ENCODE measurements around the gene ADGRB3.
"Not testable (repeated sequence)": the region's sequence is repeated elsewhere in the genome, so short reads cannot be mapped to it uniquely, and the experiment has no call there.

The ADGRB3 gene

GRCh38 chr6:68790128-68790527, 155.0 kb downstream of the ADGRB3 start:
- DNase-seq (ENCODE audit: low read depth) = not testable (repeated sequence)

- DNase-seq (ENCODE audit: low read depth) = not testable (repeated sequence)
Observed at GRCh38 chr6:68814976-68815375, 179.9 kb downstream of the ADGRB3 start.

DNA sequence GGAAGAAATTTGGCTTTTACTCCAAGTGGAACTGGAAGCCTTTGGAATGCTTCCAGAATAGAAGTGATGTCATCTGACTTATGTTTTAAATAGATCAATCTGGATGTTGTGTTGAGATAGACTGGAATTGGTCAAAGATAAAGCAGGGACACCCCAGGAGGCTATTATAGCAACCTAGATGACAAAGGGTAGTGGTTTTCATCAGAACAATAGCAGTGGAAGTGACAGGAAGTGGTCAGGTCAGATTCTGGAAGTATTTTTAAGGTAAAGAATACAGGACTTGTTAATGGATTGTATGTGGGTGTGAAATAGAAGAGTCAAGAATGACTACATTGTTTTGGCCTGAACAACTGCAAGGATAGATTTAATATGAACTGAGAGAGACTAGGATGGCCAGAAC, 191.4 kb downstream of the ADGRB3 start:
- DNase-seq (ENCODE audit: low read depth) = no peak

DNA sequence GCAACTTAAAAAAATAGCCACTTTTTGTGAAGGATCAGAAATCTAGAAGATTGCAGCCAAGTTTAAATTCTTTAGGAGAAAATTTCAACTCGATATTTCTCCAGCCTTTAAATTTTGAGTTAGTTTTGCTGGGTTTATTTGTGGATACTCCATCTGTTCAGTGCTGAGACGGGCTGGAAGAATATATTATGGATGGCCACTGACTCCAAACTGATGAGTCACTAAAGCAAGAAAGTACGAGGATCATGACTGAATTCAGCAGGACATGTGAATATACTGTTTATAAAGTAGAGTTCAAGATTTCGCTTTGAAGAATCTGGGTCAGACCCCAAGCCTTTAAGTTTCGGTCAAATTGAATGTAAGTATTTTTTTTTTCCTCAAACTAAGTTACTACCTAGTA, 199.5 kb downstream of the ADGRB3 start:
- no peak for DNase-seq (ENCODE audit: low read depth)

DNA sequence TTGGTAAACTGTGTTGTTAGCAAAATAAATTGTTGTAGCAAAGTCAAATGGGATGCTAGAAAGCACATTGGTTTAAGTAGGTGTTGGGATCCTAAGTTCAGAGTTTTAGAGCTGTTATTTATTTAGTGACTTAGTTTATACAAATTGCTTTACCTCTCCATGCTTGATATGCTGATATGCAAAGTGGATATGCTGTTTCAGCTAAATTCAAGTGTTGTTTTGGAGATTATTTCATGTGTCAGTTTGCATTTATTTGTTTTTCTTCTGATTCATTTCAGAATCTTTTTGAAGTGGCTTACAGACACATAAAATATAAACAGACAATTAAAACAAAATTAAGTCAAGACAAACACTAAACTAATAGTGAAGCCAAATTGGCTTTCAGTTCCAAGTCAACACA, 203.5 kb downstream of the ADGRB3 start:
- DNase-seq (ENCODE audit: low read depth) = no peak

DNA sequence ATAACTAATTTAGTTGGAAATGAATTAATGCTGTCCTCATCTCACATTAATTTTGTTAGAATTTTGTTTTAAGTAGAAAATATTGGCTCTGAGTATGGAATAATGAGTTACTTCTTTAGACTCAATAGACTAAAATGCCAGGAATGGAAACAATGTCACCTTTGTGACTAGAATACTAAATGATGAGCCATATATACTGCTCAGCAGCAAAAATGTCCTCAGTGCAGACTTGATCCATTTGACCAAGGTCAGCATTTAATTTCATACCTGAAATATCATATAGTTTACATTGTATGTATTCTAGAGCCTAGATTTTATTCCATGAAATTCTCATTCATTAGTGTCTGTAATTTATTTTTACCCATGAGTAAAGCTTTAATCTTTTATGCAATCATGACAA, 217.7 kb downstream of the ADGRB3 start:
- no peak for DNase-seq (ENCODE audit: low read depth)

GRCh38 chr6:68859233-68859632, 224.2 kb downstream of the ADGRB3 start:
- no peak for DNase-seq (ENCODE audit: low read depth)

- DNase-seq (ENCODE audit: low read depth) = no peak
Observed at GRCh38 chr6:68868646-68869045, 233.6 kb downstream of the ADGRB3 start.

- no peak for DNase-seq (ENCODE audit: low read depth)
Observed at GRCh38 chr6:68873236-68873635, 238.2 kb downstream of the ADGRB3 start.

GRCh38 chr6:68874747-68875146, 239.7 kb downstream of the ADGRB3 start:
- DNase-seq (ENCODE audit: low read depth) = no peak

DNA sequence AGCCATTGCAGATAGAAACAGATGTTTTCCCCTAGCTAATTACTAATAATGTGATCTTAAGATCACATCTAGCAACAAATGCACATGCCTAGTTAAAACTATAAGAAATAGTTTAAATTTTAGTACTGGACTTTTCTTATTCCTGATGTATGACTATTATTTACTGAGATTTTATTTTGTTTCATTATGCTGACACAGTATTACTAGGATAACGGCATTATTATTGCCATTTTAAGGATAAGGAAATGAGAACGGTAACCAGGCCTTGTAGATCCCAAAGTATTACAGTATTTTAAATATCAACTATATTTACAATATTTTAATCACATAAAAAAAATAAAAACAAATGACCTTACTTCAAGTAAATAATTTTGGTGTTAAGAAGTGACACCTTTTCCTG, 240.3 kb downstream of the ADGRB3 start:
- no peak for DNase-seq (ENCODE audit: low read depth)

DNA sequence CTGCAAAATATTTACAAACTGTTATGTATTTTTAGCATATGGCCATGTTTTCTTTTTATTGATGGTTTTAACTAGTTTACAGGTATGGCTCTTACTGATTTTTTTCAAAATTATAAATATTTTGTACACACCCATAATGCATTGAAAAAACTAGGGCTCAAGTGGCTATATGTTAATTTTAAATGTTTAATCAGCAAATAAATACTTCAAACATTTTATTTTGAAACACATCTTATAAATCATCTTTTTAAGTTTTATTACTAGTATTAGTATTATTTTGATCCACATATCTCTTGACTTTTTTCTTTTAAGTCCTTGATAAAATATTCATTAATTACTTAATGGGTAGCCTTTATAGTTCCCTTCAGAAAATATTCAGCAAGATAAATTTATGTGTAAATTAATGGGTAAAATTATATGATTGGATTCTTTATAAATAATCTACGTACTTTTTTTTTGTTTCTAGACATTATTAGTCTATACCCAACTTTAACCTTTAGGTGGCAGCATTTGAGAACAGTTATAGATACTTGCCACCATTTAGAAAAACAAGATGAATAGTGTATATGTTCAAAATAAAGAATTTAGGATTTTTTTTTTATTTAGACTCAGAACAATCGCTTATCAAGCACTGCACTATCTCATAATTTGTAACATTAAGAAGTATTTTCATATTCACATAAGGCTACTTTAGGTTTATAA, 241.9 kb downstream of the ADGRB3 start:
- peak; percentile 7 for DNase-seq (ENCODE audit: low read depth)

DNA sequence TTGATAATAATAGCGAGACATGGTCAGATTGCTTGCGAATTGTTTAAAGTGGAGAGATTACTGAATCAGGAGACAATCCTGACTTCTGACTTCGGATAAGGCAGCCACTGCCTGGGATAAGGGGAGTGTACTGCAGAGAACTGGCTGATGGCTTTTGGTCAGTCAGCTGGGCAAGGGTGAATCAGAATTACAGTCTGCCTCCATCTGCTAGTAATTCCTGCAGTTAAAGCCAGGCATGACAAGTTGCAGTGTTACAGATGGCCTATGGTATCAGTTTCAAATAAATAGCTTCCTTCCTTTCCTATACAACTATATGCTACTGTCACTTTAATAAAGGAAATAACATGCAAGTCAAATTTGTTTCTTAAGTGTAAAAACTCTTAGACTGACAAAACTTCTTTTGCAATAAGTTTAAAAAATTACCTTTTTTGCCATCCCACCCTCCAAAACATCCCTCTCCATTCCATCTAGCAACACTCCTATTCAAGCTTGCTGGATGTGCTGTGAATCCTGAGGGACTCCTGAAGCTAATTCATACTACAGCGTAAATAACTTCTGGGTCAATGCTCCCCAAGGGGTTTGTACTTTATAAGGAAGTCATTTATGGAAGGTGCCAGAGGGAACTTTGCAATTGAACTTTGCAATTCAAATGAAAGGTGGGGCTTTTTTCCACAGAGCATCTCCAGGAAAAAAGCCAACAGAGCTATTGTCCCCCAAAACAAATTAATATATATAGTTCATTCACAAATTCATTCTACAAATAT, 245.2 kb downstream of the ADGRB3 start:
- no peak for DNase-seq (ENCODE audit: low read depth)

- DNase-seq (ENCODE audit: low read depth) = not testable (repeated sequence)
Observed at GRCh38 chr6:68883325-68883724, 248.2 kb downstream of the ADGRB3 start.

DNA sequence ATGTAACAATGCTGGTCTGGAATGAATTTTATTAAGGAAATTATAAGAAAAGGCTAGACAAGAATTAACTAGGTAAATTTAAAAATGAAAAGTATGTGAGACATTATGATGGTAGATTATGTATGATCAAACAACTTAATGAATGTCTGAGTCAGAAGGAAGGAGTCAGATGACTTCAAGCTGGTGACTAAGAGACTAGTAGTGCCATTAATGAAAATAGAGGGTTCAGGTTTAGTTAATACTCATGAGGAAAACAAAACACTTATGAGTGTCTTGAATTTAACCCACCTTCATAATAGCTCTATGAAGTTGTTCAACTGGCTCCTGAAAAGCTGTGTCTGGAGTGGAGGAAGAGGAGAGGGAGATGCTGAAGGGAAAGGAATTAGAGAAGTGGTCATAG, 256.3 kb downstream of the ADGRB3 start:
- DNase-seq (ENCODE audit: low read depth) = no peak

DNA sequence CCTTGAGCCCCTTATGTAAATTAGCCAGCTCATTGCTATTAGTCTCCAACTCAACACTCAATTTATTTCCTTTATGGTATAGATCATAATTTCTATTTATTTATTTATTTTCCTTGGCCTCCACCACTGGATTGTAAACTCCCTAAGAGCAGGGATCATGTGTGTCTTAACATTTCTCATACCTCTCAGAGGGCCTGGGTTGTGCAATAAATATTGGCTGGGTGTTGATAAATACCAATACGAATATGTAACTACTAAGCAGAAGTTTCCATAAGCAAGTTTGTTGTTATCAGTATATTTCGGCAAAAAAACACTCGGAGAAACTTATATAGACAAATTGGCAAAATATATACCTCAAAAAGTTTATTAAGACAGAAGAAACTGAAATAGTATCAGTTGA, 257.4 kb downstream of the ADGRB3 start:
- DNase-seq (ENCODE audit: low read depth) = no peak

DNA sequence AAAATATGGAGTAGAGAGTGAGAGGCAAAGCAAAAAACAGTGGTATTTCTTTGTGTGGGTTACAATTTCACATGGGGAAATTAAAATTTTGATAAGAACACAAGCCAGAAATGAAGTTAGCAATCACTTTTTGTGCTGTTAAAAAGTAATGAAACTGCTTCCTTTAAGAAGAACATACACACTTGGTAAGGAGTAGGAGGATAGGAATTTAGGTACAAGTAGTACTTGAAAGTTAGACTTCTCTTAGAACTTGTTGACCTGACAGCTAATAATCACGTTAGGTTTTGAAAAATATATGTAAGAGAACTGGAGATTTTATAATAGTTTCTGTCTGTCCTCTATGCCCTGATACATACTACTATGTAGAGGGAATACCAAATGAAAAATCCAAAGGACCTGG, 260.8 kb downstream of the ADGRB3 start:
- no peak for DNase-seq (ENCODE audit: low read depth)

DNA sequence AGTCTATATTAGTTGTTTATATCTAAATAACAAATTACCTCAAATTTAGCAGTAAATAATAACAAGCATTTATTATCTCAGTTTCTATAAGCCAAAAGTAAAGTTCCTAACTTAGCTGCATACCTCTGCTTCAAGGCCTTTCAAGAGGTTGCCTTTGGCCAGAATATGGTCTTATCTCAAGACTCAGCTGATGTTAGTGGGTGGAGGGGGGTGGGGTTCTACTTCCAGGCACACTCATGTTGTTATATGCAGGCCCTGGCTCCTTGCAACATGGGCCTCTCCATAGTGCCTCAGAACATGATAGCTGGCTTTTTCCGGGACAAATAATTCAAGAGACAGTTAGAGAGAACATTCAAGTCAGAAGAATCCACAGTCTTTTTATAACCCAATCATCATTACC, 266.0 kb downstream of the ADGRB3 start:
- no peak for DNase-seq (ENCODE audit: low read depth)

- DNase-seq (ENCODE audit: low read depth) = no peak
Observed at GRCh38 chr6:68911334-68911733, 276.3 kb downstream of the ADGRB3 start.

DNA sequence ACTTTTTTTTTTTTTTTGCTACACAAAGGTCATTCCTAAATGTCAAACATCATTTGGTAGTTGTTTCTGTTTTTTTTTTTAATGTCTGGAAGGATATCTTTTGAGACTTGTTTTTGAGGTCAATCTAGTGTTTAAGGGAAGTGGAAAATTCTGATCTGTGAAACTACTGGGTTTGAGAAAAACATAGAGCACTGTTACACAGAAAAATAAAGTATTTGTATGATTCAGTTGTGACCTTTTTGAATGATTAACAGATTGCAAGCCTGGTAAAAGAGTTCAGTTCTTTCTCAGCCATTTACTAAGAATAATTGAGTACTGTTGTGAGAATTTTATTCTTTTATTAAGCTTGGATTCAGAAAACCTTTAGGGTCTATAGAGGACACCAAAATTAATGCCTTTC, 276.7 kb downstream of the ADGRB3 start:
- no peak for DNase-seq (ENCODE audit: low read depth)

DNA sequence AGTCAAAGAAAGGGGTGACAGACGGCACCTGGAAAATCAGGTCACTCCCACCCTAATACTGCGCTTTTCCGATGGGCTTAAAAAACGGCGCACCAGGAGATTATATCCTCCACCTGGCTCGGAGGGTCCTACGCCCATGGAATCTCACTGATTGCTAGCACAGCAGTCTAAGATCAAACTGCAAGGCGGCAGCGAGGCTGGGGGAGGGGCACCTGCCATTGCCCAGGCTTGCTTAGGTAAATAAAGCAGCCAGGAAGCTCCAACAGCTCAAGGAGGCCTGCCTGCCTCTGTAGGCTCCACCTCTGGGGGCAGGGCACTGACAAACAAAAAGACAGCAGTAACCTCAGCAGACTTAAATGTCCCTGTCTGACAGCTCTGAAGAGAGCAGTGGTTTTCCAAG, 277.7 kb downstream of the ADGRB3 start:
- not testable (repeated sequence) for DNase-seq (ENCODE audit: low read depth)

DNA sequence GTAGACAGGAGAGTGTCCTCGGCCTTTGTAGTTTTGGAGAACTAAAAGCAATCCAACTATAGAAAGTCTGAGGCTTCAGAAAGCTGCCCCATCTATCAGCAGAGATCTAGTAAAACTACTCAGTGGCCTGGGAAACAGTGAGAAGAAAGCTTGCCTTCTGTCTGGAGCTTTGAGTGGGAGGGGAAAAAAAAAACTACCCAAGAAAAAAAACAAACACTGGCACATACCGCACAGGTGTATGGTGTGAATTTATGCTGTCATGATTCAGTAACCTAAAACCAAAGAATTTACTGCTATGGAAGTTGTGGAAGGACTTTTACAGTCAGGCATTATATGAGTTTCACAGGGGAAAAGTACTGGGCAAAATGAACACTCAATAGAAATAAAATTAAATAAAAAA, 280.5 kb downstream of the ADGRB3 start:
- no peak for DNase-seq (ENCODE audit: low read depth)

DNA sequence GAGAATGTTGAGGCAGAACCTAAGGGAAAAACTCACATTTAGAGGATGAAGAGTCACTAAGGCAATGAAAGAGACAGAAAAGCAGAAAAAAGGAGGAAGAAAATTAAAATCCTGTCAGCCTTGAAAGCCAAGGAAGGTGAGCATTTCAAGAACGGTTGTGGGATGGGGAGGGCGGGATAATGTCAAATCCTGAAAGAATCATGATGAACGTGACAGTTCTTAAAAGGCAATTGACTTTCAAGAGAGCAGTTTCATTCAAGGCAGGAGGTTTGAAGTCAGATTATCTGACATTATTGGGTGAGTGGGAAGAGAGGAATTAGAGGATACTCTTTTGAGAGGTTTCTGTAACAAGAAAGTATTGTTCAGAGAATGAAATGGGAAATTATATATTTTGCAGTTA, 284.5 kb downstream of the ADGRB3 start:
- DNase-seq (ENCODE audit: low read depth) = no peak

DNA sequence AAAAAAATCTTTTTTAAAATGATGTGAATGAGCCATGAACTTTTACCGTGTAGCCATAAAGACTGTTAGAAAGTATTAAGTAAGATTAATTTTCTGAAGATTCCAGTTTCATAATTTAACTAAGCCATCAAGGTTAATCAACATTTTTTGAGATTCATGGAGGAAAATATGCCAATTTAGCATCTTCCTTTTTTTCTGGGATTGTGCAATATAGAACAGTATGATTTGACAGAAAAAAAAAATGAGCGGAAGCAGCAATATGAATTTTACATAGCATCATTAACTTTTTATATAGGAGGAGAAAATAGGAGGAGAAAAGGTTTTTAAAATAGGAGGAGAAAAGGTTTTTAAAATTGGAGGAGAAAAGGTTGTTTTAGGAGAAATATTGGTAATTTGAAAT, 306.3 kb downstream of the ADGRB3 start:
- no peak for DNase-seq (ENCODE audit: low read depth)
